Measurements from ENCODE around the gene VIPR2.

GRCh38 chr7:159063046-159063840 lies 81.4 kb downstream of the VIPR2 start:
- TF ChIP-seq EZH2 (IDR thresholded peaks at IDR 0.05; ENCODE audit: borderline replicate concordance, low read depth, low read length, severe bottlenecking) (no peak), CTCF (IDR thresholded peaks at IDR 0.05; ENCODE audit: borderline replicate concordance, extremely low read depth, low read length, poor library complexity, severe bottlenecking) (no peak)
